Tibial nerve (tissue), 3 donors: Measurements from ENCODE around the gene KLHDC3.
"Not testable (repeated sequence)": the region's sequence is repeated elsewhere in the genome, so short reads cannot be mapped to it uniquely, and the experiment has no call there.

ENCODE experiments used
- CTCF ChIP-seq, 5 experiments: fragments of 200-600 bp in 3 of 5; fragments of 450-650 bp in 2 of 5; sonication (generic) in 3 of 5; IDR thresholded peaks; one replicate each; pipeline ENCODE4 v1.5.1; 2016 to 2019; ENCODE audit warnings: antibody characterized with exemption in 5 of 5, mild to moderate bottlenecking in 3 of 5, moderate library complexity in 2 of 5
- POLR2A ChIP-seq, 2 donors: fragments of 450-650 bp; IDR thresholded peaks; one replicate each; pipeline ENCODE4 v1.6.1; 2017; ENCODE audit warnings: antibody characterized with exemption in 2 of 2, mild to moderate bottlenecking in 2 of 2, moderate library complexity in 2 of 2

DNA sequence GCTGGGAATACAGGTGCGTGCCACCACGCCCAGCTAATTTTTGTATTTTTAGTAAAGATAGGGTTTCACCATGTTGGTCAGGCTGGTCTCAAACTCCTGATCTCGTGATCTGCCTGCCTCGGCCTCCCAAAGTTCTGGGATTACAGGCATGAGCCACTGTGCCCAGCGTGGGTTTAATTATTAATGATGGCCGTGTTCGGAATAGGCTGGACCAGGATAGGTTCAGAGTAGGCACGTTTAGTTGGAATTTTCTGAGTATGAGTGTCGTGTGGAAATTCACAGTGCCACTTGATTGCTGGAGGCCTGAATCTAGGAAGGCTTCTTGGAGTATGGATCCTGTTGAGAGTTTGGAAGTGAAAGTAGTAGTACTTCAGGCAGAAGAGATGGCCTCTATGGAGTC lies 15.8 kb upstream of the KLHDC3 start:
- not testable (repeated sequence) for TF ChIP-seq POLR2A, CTCF (IDR thresholded peaks at IDR 0.05)
